Germinal center (tissue), 1 donor: ENCODE measurements around the gene DCUN1D2.
"Not testable (repeated sequence)": the region's sequence is repeated elsewhere in the genome, so short reads cannot be mapped to it uniquely, and the experiment has no call there.

Experiments used
- DNase-seq: peaks from one replicate; pipeline ENCODE4 v3.0.0; 2012; ENCODE audit warnings: mixed read lengths, low spot score

The DCUN1D2 gene

GRCh38 chr13:113464476-113464875 is 26.0 kb downstream of the DCUN1D2 start:
- DNase-seq, result no peak

- no peak for DNase-seq
Observed at GRCh38 chr13:113461022-113461751, 29.3 kb downstream of the DCUN1D2 start.

- no peak for DNase-seq
Observed at GRCh38 chr13:113460599-113460998, 29.9 kb downstream of the DCUN1D2 start.

- no peak for DNase-seq
Observed at GRCh38 chr13:113460064-113460555, 30.4 kb downstream of the DCUN1D2 start.

- peak; percentile 19 for DNase-seq
Observed at GRCh38 chr13:113458253-113459065, 32.1 kb downstream of the DCUN1D2 start.

- DNase-seq, result no peak
Observed at GRCh38 chr13:113457510-113457909, 33.0 kb downstream of the DCUN1D2 start.

- no peak for DNase-seq
Observed at GRCh38 chr13:113456116-113456702, 34.3 kb downstream of the DCUN1D2 start.

- DNase-seq, result no peak
Observed at GRCh38 chr13:113455384-113455783, 35.1 kb downstream of the DCUN1D2 start.

GRCh38 chr13:113454936-113455335 is 35.6 kb downstream of the DCUN1D2 start:
- no peak for DNase-seq

GRCh38 chr13:113452942-113453901 is 37.3 kb downstream of the DCUN1D2 start, which contains the start of gene ADPRHL1:
ADPRHL1 (minus strand) TSS chr13:113453488; CDS start chr13:113453437, 51 bp downstream.
- DNase-seq, result no peak

- no peak for DNase-seq
Observed at GRCh38 chr13:113452466-113452865, 38.0 kb downstream of the DCUN1D2 start.

- DNase-seq, result no peak
Observed at GRCh38 chr13:113451951-113452421, 38.5 kb downstream of the DCUN1D2 start.

GRCh38 chr13:113450861-113451620 is 39.5 kb downstream of the DCUN1D2 start:
- DNase-seq, result not testable (repeated sequence)

GRCh38 chr13:113450348-113450744 is 40.2 kb downstream of the DCUN1D2 start:
- not testable (repeated sequence) for DNase-seq

- DNase-seq, result no peak
Observed at GRCh38 chr13:113449693-113450347, 40.7 kb downstream of the DCUN1D2 start.

- DNase-seq, result no peak
Observed at GRCh38 chr13:113448885-113449692, 41.4 kb downstream of the DCUN1D2 start.

GRCh38 chr13:113448545-113448884 is 42.0 kb downstream of the DCUN1D2 start:
- DNase-seq, result no peak

- DNase-seq, result no peak
Observed at GRCh38 chr13:113447596-113447995, 42.9 kb downstream of the DCUN1D2 start.

GRCh38 chr13:113446488-113446854 is 44.0 kb downstream of the DCUN1D2 start:
- no peak for DNase-seq
